GM23338 (cell line): Measurements from ENCODE around the gene HCRTR1. TPM values are rescaled to one million over a fixed set of nuclear protein-coding genes. Genes with fewer than 3 reads are reported as not detected.

ENCODE experiments used
- ATAC-seq: fragments of 200-7000 bp; cut with Tn5 transposase; 3 replicates; pipeline ENCODE4 v1.9.1; 2020
- DNase-seq: peaks from one replicate; pipeline ENCODE4 v3.0.0-alpha.2; 2015; ENCODE audit warnings: low spot score
- H2AFZ ChIP-seq: fragments of 200-600 bp; sonication (generic); 2 replicates; pipeline ENCODE4 v1.8.0; 2016; ENCODE audit warnings: antibody characterized with exemption, mild to moderate bottlenecking, moderate library complexity
- H3F3A ChIP-seq: fragments of 200-600 bp; sonication (generic); replicated peaks from 2 replicates; pipeline ENCODE4 v1.8.0; 2017; ENCODE audit warnings: antibody characterized with exemption, mixed run types, low read depth
- H3K27ac ChIP-seq: fragments of 200-600 bp; sonication (generic); 2 replicates; pipeline ENCODE4 v1.6.1; 2016; ENCODE audit warnings: low read depth
- H3K27me3 ChIP-seq: fragments of 200-600 bp; sonication (generic); 2 replicates; pipeline ENCODE4 v1.8.0; 2016; ENCODE audit warnings: mild to moderate bottlenecking, mixed run types, moderate library complexity; ENCODE audit not compliant: insufficient read depth
- H3K36me3 ChIP-seq: fragments of 200-600 bp; sonication (generic); 2 replicates; pipeline ENCODE4 v1.8.0; 2016; ENCODE audit warnings: mild to moderate bottlenecking; ENCODE audit not compliant: insufficient read depth
- H3K4me1 ChIP-seq: fragments of 200-600 bp; sonication (generic); 2 replicates; pipeline ENCODE4 v1.8.0; 2016; ENCODE audit warnings: mild to moderate bottlenecking, moderate library complexity; ENCODE audit not compliant: insufficient read depth
- H3K4me2 ChIP-seq: fragments of 200-600 bp; sonication (generic); 2 replicates; pipeline ENCODE4 v1.7.1; 2017; ENCODE audit warnings: mixed run types
- H3K4me3 ChIP-seq: fragments of 200-600 bp; sonication (generic); 2 replicates; pipeline ENCODE4 v1.6.1; 2016; ENCODE audit warnings: mixed run types
- H3K79me2 ChIP-seq: fragments of 200-600 bp; sonication (generic); replicated peaks from 2 replicates; pipeline ENCODE4 v1.8.0; 2017; ENCODE audit warnings: mild to moderate bottlenecking; ENCODE audit not compliant: insufficient read depth
- H3K9me2 ChIP-seq: fragments of 200-600 bp; sonication (generic); 2 replicates; pipeline ENCODE4 v1.8.0; 2017; ENCODE audit not compliant: insufficient read depth
- H4K20me1 ChIP-seq: fragments of 200-600 bp; sonication (generic); replicated peaks from 2 replicates; pipeline ENCODE4 v1.8.0; 2017; ENCODE audit warnings: mild to moderate bottlenecking; ENCODE audit not compliant: insufficient read depth
- H3K27ac Mint-ChIP-seq: 2 replicates; pipeline ENCODE4 v1.8.0; 2020; ENCODE audit warnings: inconsistent platforms, mild to moderate bottlenecking, moderate library complexity, mixed read lengths
- H3K27me3 Mint-ChIP-seq: 3 replicates; pipeline ENCODE4 v1.8.0; 2022; ENCODE audit warnings: low read depth, mild to moderate bottlenecking, moderate library complexity, mixed read lengths, inconsistent platforms; ENCODE audit not compliant: insufficient read depth, poor library complexity
- H3K36me3 Mint-ChIP-seq: 3 replicates; pipeline ENCODE4 v1.8.0; 2021; ENCODE audit warnings: low read depth, mild to moderate bottlenecking, inconsistent platforms, moderate library complexity, mixed read lengths
- H3K4me1 Mint-ChIP-seq: 3 replicates; pipeline ENCODE4 v1.8.0; 2020; ENCODE audit warnings: mild to moderate bottlenecking, inconsistent platforms, mixed read lengths
- H3K4me3 Mint-ChIP-seq: 3 replicates; pipeline ENCODE4 v1.8.0; 2021; ENCODE audit warnings: moderate library complexity, mild to moderate bottlenecking, inconsistent platforms, mixed read lengths
- H3K9me3 Mint-ChIP-seq: 3 replicates; pipeline ENCODE4 v1.8.0; 2020; ENCODE audit warnings: moderate library complexity, mild to moderate bottlenecking, inconsistent platforms, mixed read lengths
- CREB1 ChIP-seq: fragments of 250-450 bp; sonication (Bioruptor Pico); IDR thresholded peaks from 2 replicates; pipeline ENCODE4 v1.5.0; 2020; ENCODE audit warnings: low read depth, mild to moderate bottlenecking, moderate library complexity
- EZH2 ChIP-seq: fragments of 200-600 bp; sonication (generic); IDR thresholded peaks from one replicate; pipeline ENCODE4 v1.8.0; 2017; ENCODE audit warnings: antibody characterized with exemption, mild to moderate bottlenecking, low read depth; ENCODE audit not compliant: unreplicated experiment
- EZH2phosphoT487 ChIP-seq: fragments of 200-600 bp; sonication (generic); IDR thresholded peaks from one replicate; pipeline ENCODE4 v1.8.1; 2018; ENCODE audit warnings: antibody characterized with exemption; ENCODE audit not compliant: unreplicated experiment
- JUNB ChIP-seq: IDR thresholded peaks from one replicate; pipeline ENCODE4 v1.6.1; 2016; ENCODE audit warnings: antibody characterized with exemption; ENCODE audit not compliant: unreplicated experiment
- NANOG ChIP-seq: IDR thresholded peaks from 2 replicates; pipeline ENCODE4 v1.6.1; 2016; ENCODE audit warnings: antibody characterized with exemption, borderline replicate concordance
- POLR2AphosphoS5 ChIP-seq: IDR thresholded peaks from 2 replicates; pipeline ENCODE4 v1.6.1; 2016; ENCODE audit warnings: antibody characterized with exemption, low read depth
- STAT1 ChIP-seq: IDR thresholded peaks from one replicate; pipeline ENCODE4 v1.6.1; 2016; ENCODE audit warnings: antibody characterized with exemption; ENCODE audit not compliant: unreplicated experiment
- ZNF114 ChIP-seq: fragments of 250-450 bp; sonication (Bioruptor Pico); IDR thresholded peaks from 2 replicates; pipeline ENCODE4 v1.5.0; 2020; ENCODE audit warnings: mild to moderate bottlenecking, moderate library complexity
- ZNF331 ChIP-seq: fragments of 250-450 bp; sonication (Bioruptor Pico); IDR thresholded peaks from 2 replicates; pipeline ENCODE4 v1.5.0; 2020; ENCODE audit warnings: low read depth, mild to moderate bottlenecking, moderate library complexity
- long read RNA-seq: library from polyadenylated mRNA; unstranded; transcript quantifications from one replicate; pipeline ENCODE4 v2.0.0, GENCODE V29; 2020; ENCODE audit not compliant: unreplicated experiment
- polyA plus RNA-seq: library from polyadenylated mRNA; unstranded; fragments of >200 nt; fragmentation: Nextera tagmentation; extraction: Ambion mirVana; gene quantifications from 2 replicates; pipeline ENCODE4 v1.2.1, GENCODE V29; 2016
- total RNA-seq: library from RNA; depleted of rRNA; stranded (reverse); fragments of >200 nt; shearing (Covaris generic); gene quantifications from 2 replicates; pipeline ENCODE4 v1.2.3, GENCODE V29; 2014; rRNA removed
- TF ChIP-seq, protein P1 (sequence below), 2 experiments: fragments of 200-600 bp in 1 of 2; sonication (generic) in 1 of 2; conservative IDR thresholded peaks; 2 replicates each; pipeline versions ENCODE4 v1.5.1 to v1.6.1; 2016 to 2017; ENCODE audit warnings: antibody characterized with exemption in 2 of 2, low read depth in 2 of 2, mild to moderate bottlenecking in 2 of 2, moderate library complexity in 1 of 2
- TF ChIP-seq, protein P2 (sequence below): fragments of 250-450 bp; sonication (Bioruptor Pico); IDR thresholded peaks from 2 replicates; pipeline ENCODE4 v1.5.0; 2020; ENCODE audit warnings: mild to moderate bottlenecking, moderate library complexity
- TF ChIP-seq, protein P3 (sequence below): IDR thresholded peaks from 2 replicates; pipeline ENCODE4 v1.6.1; 2016; ENCODE audit warnings: antibody characterized with exemption
- TF ChIP-seq, protein P4 (sequence below): IDR thresholded peaks from one replicate; pipeline ENCODE4 v1.6.1; 2018; ENCODE audit warnings: antibody characterized with exemption; ENCODE audit not compliant: unreplicated experiment

Gene HCRTR1
- 1.0 TPM in 1 of 2 replicates, not detected in the other for total RNA-seq
- polyA plus RNA-seq, result 0.15 TPM in 1 of 2 replicates, not detected in the other
- long read RNA-seq, result 0 reads

DNA sequence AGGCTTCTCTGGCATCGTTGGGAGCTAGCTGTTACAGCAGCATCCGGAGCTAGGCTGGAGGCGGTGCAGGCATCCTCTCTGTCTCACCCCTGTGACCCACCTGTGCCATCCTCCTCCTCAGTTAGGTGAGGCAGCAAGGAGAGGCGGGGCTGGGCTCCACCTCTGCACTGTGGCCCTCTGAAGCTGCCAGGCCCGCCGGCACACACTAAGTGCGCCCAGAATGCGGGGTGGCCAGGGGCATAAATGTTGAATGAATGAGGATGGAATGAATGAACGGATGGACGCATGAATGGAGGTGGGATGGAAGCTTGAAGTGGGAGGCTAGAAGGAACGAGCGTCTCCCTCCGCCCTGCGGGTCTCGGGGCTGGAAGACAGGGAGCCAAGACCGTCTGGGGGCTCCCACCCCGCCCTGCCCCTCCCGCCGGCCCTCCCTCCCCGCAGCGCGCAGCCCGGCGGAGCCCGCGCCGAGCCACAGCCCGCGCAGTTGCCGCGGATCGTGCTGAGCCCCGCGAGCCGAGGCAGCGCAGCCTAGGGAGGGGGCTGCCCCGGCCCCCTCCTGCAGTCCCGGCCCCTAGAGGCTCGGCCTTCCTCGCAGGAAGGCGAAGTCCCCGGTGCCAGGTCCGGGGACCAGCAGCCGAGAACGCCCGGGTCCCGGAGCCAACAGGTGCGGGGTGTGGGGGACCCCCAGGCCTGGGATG is at the start of gene HCRTR1:
Gene HCRTR1 (plus strand): TSS at position 472 of the 698 bp plus-strand sequence. CDS start 1,504 bp downstream, outside the sequence.
- Histone ChIP-seq H3K4me1 (no peaks in the 10 kb centered on the region), H3F3A (no peaks in the 10 kb centered on the region), H3K27ac (no peak within 1 kb of the TSS), H2AFZ (peak within 1 kb of the TSS; percentile 96), H3K4me3 (peak within 1 kb of the TSS; percentile 91), H3K36me3 (no peaks in the 10 kb centered on the region), H3K79me2 (no peaks in the 10 kb centered on the region), H3K4me2 (peak within 1 kb of the TSS; percentile 98), H3K9me2 (no peaks in the 10 kb centered on the region), H4K20me1 (no peaks in the 10 kb centered on the region), H3K27me3 (peaks cover 25% of the 10 kb centered on the region)
- Mint-ChIP-seq H3K36me3 (no peaks in the 10 kb centered on the region), H3K27ac (no peak within 1 kb of the TSS), H3K27me3 (peaks cover 19% of the 10 kb centered on the region), H3K4me3 (peak within 1 kb of the TSS; percentile 79), H3K4me1 (peaks cover 9% of the 10 kb centered on the region), H3K9me3 (no peaks in the 10 kb centered on the region)
- no peak for TF ChIP-seq JUNB
- TF ChIP-seq, protein P1, sequence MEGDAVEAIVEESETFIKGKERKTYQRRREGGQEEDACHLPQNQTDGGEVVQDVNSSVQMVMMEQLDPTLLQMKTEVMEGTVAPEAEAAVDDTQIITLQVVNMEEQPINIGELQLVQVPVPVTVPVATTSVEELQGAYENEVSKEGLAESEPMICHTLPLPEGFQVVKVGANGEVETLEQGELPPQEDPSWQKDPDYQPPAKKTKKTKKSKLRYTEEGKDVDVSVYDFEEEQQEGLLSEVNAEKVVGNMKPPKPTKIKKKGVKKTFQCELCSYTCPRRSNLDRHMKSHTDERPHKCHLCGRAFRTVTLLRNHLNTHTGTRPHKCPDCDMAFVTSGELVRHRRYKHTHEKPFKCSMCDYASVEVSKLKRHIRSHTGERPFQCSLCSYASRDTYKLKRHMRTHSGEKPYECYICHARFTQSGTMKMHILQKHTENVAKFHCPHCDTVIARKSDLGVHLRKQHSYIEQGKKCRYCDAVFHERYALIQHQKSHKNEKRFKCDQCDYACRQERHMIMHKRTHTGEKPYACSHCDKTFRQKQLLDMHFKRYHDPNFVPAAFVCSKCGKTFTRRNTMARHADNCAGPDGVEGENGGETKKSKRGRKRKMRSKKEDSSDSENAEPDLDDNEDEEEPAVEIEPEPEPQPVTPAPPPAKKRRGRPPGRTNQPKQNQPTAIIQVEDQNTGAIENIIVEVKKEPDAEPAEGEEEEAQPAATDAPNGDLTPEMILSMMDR (conservative IDR thresholded peaks at IDR 0.05; ENCODE audit: low read depth in 2 of 2), result no peak
- TF ChIP-seq EZH2, result no peak
- TF ChIP-seq CREB1 (CRISPR knock-in tag), result no peak
- no peak for TF ChIP-seq ZNF114 (CRISPR knock-in tag)
- TF ChIP-seq, protein P2, sequence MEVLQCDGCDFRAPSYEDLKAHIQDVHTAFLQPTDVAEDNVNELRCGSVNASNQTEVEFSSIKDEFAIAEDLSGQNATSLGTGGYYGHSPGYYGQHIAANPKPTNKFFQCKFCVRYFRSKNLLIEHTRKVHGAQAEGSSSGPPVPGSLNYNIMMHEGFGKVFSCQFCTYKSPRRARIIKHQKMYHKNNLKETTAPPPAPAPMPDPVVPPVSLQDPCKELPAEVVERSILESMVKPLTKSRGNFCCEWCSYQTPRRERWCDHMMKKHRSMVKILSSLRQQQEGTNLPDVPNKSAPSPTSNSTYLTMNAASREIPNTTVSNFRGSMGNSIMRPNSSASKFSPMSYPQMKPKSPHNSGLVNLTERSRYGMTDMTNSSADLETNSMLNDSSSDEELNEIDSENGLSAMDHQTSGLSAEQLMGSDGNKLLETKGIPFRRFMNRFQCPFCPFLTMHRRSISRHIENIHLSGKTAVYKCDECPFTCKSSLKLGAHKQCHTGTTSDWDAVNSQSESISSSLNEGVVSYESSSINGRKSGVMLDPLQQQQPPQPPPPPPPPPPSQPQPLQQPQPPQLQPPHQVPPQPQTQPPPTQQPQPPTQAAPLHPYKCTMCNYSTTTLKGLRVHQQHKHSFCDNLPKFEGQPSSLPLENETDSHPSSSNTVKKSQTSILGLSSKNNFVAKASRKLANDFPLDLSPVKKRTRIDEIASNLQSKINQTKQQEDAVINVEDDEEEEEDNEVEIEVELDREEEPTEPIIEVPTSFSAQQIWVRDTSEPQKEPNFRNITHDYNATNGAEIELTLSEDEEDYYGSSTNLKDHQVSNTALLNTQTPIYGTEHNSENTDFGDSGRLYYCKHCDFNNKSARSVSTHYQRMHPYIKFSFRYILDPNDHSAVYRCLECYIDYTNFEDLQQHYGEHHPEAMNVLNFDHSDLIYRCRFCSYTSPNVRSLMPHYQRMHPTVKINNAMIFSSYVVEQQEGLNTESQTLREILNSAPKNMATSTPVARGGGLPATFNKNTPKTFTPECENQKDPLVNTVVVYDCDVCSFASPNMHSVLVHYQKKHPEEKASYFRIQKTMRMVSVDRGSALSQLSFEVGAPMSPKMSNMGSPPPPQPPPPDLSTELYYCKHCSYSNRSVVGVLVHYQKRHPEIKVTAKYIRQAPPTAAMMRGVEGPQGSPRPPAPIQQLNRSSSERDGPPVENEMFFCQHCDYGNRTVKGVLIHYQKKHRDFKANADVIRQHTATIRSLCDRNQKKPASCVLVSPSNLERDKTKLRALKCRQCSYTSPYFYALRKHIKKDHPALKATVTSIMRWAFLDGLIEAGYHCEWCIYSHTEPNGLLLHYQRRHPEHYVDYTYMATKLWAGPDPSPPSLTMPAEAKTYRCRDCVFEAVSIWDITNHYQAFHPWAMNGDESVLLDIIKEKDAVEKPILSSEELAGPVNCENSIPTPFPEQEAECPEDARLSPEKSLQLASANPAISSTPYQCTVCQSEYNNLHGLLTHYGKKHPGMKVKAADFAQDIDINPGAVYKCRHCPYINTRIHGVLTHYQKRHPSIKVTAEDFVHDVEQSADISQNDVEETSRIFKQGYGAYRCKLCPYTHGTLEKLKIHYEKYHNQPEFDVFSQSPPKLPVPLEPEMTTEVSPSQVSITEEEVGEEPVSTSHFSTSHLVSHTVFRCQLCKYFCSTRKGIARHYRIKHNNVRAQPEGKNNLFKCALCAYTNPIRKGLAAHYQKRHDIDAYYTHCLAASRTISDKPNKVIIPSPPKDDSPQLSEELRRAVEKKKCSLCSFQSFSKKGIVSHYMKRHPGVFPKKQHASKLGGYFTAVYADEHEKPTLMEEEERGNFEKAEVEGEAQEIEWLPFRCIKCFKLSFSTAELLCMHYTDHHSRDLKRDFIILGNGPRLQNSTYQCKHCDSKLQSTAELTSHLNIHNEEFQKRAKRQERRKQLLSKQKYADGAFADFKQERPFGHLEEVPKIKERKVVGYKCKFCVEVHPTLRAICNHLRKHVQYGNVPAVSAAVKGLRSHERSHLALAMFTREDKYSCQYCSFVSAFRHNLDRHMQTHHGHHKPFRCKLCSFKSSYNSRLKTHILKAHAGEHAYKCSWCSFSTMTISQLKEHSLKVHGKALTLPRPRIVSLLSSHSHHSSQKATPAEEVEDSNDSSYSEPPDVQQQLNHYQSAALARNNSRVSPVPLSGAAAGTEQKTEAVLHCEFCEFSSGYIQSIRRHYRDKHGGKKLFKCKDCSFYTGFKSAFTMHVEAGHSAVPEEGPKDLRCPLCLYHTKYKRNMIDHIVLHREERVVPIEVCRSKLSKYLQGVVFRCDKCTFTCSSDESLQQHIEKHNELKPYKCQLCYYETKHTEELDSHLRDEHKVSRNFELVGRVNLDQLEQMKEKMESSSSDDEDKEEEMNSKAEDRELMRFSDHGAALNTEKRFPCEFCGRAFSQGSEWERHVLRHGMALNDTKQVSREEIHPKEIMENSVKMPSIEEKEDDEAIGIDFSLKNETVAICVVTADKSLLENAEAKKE (CRISPR knock-in tag), result no peak
- TF ChIP-seq EZH2phosphoT487, result no peak
- TF ChIP-seq POLR2AphosphoS5, result no peak
- TF ChIP-seq ZNF331 (CRISPR knock-in tag), result no peak
- TF ChIP-seq, protein P3, sequence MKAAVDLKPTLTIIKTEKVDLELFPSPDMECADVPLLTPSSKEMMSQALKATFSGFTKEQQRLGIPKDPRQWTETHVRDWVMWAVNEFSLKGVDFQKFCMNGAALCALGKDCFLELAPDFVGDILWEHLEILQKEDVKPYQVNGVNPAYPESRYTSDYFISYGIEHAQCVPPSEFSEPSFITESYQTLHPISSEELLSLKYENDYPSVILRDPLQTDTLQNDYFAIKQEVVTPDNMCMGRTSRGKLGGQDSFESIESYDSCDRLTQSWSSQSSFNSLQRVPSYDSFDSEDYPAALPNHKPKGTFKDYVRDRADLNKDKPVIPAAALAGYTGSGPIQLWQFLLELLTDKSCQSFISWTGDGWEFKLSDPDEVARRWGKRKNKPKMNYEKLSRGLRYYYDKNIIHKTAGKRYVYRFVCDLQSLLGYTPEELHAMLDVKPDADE, result no peak
- no peak for TF ChIP-seq STAT1
- TF ChIP-seq, protein P4, sequence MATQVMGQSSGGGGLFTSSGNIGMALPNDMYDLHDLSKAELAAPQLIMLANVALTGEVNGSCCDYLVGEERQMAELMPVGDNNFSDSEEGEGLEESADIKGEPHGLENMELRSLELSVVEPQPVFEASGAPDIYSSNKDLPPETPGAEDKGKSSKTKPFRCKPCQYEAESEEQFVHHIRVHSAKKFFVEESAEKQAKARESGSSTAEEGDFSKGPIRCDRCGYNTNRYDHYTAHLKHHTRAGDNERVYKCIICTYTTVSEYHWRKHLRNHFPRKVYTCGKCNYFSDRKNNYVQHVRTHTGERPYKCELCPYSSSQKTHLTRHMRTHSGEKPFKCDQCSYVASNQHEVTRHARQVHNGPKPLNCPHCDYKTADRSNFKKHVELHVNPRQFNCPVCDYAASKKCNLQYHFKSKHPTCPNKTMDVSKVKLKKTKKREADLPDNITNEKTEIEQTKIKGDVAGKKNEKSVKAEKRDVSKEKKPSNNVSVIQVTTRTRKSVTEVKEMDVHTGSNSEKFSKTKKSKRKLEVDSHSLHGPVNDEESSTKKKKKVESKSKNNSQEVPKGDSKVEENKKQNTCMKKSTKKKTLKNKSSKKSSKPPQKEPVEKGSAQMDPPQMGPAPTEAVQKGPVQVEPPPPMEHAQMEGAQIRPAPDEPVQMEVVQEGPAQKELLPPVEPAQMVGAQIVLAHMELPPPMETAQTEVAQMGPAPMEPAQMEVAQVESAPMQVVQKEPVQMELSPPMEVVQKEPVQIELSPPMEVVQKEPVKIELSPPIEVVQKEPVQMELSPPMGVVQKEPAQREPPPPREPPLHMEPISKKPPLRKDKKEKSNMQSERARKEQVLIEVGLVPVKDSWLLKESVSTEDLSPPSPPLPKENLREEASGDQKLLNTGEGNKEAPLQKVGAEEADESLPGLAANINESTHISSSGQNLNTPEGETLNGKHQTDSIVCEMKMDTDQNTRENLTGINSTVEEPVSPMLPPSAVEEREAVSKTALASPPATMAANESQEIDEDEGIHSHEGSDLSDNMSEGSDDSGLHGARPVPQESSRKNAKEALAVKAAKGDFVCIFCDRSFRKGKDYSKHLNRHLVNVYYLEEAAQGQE, result no peak
- no peak for TF ChIP-seq NANOG
- ATAC-seq (peak; percentile 55), DNase-seq (peak; percentile 46)
